Measurements from ENCODE around the gene TOGARAM2. TPM values are rescaled to one million over a fixed set of nuclear protein-coding genes. Genes with fewer than 3 reads are reported as not detected.

The TOGARAM2 gene
- total and polyA plus RNA-seq, 2 experiments from 2014 or later: not detected

DNA sequence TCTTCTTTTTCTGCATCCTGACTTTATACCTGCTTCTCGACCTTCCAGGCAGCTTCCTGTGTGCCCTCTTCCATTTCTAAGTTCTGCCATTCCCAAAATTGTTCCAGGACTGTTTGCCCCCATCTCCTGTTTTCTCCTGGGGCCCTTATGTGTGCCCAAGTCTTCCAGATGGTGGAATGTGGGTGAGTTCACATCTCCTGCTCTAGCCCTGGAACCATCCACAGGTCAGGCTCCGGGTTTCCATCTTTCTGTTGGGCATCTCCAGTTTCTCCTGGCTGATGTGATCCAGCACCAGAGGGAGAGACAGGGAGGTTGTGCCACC is 25.8 kb downstream of the TOGARAM2 start:
- Histone ChIP-seq H3K27ac (no peak overlapping the region), H3K4me3 (no peak overlapping the region), H3K9me2 (ENCODE audit: insufficient read depth) (no peaks in the 10 kb centered on the region), H3K9ac (no peak overlapping the region), H4K20me1 (ENCODE audit: insufficient read depth) (no peaks in the 10 kb centered on the region), H3F3A (ENCODE audit: insufficient read depth) (no peaks in the 10 kb centered on the region), H3K9me3 (ENCODE audit: low read depth) (no peaks in the 10 kb centered on the region), H3K27me3 (replicated peaks; ENCODE audit: insufficient read depth) (no peaks in the 10 kb centered on the region), H3K36me3 (ENCODE audit: low read depth) (no peaks in the 10 kb centered on the region), H3K4me2 (ENCODE audit: unreplicated experiment) (no peak overlapping the region), H2AFZ (no peak overlapping the region), H3K4me1 (ENCODE audit: insufficient read depth) (no peaks in the 10 kb centered on the region), H3K79me2 (ENCODE audit: insufficient read depth) (no peaks in the 10 kb centered on the region)
- 75 to 84% methylated on average over 2 of the region's 2 CpGs for WGBS, 2 experiments (ENCODE audit: low coverage in 1 of 2, low lambda C conversion rate in 2 of 2, missing lambda C conversion rate in 2 of 2)
- no peak for TF ChIP-seq EZH2 (IDR thresholded peaks at IDR 0.05; ENCODE audit: insufficient read depth, poor library complexity, severe bottlenecking)
- no peak for TF ChIP-seq EZH2phosphoT487 (IDR thresholded peaks at IDR 0.05; ENCODE audit: insufficient read depth, low read depth)
- in situ Hi-C loops (cut with MboI): no loop called here
- DNase-seq: no peak

DNA sequence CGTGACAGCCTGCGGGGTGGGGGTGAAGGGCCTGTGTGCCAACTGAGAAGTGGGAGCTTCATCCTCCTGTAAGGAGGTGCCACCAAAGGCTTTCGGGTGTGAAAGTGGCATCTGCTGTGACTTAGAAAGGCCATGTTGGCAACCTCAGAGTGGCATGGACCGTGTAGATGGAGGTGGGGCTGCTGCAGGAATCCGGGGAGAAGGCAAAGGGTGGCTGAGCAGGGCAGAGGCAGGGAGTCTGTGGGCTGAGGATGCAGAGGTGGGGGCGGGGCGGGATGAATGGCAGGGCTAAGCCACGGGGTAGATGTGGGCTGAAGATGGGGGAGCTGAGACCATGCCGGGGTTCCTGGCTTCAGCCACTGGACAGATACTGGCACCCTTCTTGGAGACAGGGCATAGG is 28.2 kb downstream of the TOGARAM2 start:
- Histone ChIP-seq H4K20me1 (ENCODE audit: insufficient read depth) (no peaks in the 10 kb centered on the region), H3K9me3 (ENCODE audit: low read depth) (no peaks in the 10 kb centered on the region), H2AFZ (no peak overlapping the region), H3K9ac (no peak overlapping the region), H3K27me3 (replicated peaks; ENCODE audit: insufficient read depth) (no peaks in the 10 kb centered on the region; the same call in 1 of the 2 replicates), H3K27ac (no peak overlapping the region), H3K4me1 (ENCODE audit: insufficient read depth) (no peaks in the 10 kb centered on the region), H3K79me2 (ENCODE audit: insufficient read depth) (no peaks in the 10 kb centered on the region), H3K4me3 (no peak overlapping the region), H3K4me2 (ENCODE audit: unreplicated experiment) (no peak overlapping the region), H3K9me2 (ENCODE audit: insufficient read depth) (no peaks in the 10 kb centered on the region), H3F3A (ENCODE audit: insufficient read depth) (no peaks in the 10 kb centered on the region), H3K36me3 (ENCODE audit: low read depth) (no peaks in the 10 kb centered on the region)
- WGBS, 2 experiments (ENCODE audit: low coverage in 1 of 2, low lambda C conversion rate in 2 of 2, missing lambda C conversion rate in 2 of 2): 66 to 76% methylated on average over 9 of the region's 9 CpGs
- no peak for DNase-seq
- TF ChIP-seq EZH2 (IDR thresholded peaks at IDR 0.05; ENCODE audit: insufficient read depth, poor library complexity, severe bottlenecking): no peak
- TF ChIP-seq EZH2phosphoT487 (IDR thresholded peaks at IDR 0.05; ENCODE audit: insufficient read depth, low read depth): no peak
- in situ Hi-C loops (cut with MboI): no loop called here

GRCh38 chr2:29009711-29010677 is 28.9 kb downstream of the TOGARAM2 start:
- in situ Hi-C loops (cut with MboI): no loop called here
- WGBS, 2 experiments (ENCODE audit: low coverage in 1 of 2, low lambda C conversion rate in 2 of 2, missing lambda C conversion rate in 2 of 2): 74 to 76% methylated on average over 25 of the region's 26 CpGs
- Histone ChIP-seq H3K4me2 (ENCODE audit: unreplicated experiment) (no peak overlapping the region), H3K27me3 (replicated peaks; ENCODE audit: insufficient read depth) (no peaks in the 10 kb centered on the region; the same call in 1 of the 2 replicates), H3K4me1 (ENCODE audit: insufficient read depth) (no peaks in the 10 kb centered on the region), H4K20me1 (ENCODE audit: insufficient read depth) (no peaks in the 10 kb centered on the region), H3K36me3 (ENCODE audit: low read depth) (no peaks in the 10 kb centered on the region), H2AFZ (no peak overlapping the region), H3K4me3 (no peak overlapping the region), H3K27ac (no peak overlapping the region), H3K9ac (no peak overlapping the region), H3K79me2 (ENCODE audit: insufficient read depth) (no peaks in the 10 kb centered on the region), H3K9me2 (ENCODE audit: insufficient read depth) (no peaks in the 10 kb centered on the region), H3K9me3 (ENCODE audit: low read depth) (no peaks in the 10 kb centered on the region), H3F3A (ENCODE audit: insufficient read depth) (no peaks in the 10 kb centered on the region)
- DNase-seq: no peak
- no peak for TF ChIP-seq EZH2 (IDR thresholded peaks at IDR 0.05; ENCODE audit: insufficient read depth, poor library complexity, severe bottlenecking)
- no peak for TF ChIP-seq EZH2phosphoT487 (IDR thresholded peaks at IDR 0.05; ENCODE audit: insufficient read depth, low read depth)

DNA sequence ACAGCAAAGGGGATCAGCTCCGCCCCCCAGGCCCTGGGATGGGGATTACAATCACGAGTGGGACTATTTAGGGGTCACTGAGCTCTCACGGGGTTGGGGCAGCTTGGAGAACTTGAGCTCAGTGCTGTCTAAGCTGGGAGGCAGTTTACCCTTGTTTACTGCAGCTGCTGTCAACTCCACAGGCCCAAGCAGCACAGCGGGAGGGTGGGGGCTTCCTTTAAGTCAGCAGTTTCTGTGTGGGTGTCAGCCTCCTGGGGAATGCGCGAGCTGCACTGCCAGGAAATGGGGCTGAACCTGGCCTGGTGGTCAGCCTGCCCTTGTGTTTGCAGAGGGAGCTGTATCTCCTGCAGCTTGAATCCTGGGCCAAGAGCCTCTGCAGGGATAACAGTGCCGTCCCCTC is 29.8 kb downstream of the TOGARAM2 start:
- no peak for TF ChIP-seq EZH2 (IDR thresholded peaks at IDR 0.05; ENCODE audit: insufficient read depth, poor library complexity, severe bottlenecking)
- no peak for TF ChIP-seq EZH2phosphoT487 (IDR thresholded peaks at IDR 0.05; ENCODE audit: insufficient read depth, low read depth)
- in situ Hi-C loops (cut with MboI): no loop called here
- WGBS, 2 experiments (ENCODE audit: low coverage in 1 of 2, low lambda C conversion rate in 2 of 2, missing lambda C conversion rate in 2 of 2): 62 to 63% methylated on average over 7 of the region's 7 CpGs
- Histone ChIP-seq H3K4me2 (ENCODE audit: unreplicated experiment) (no peak overlapping the region), H3K79me2 (ENCODE audit: insufficient read depth) (no peaks in the 10 kb centered on the region), H2AFZ (no peak overlapping the region), H4K20me1 (ENCODE audit: insufficient read depth) (no peaks in the 10 kb centered on the region), H3K9me3 (ENCODE audit: low read depth) (no peaks in the 10 kb centered on the region), H3K27me3 (replicated peaks; ENCODE audit: insufficient read depth) (no peaks in the 10 kb centered on the region; the same call in 1 of the 2 replicates), H3K4me3 (no peak overlapping the region), H3K9me2 (ENCODE audit: insufficient read depth) (no peaks in the 10 kb centered on the region), H3F3A (ENCODE audit: insufficient read depth) (no peaks in the 10 kb centered on the region), H3K36me3 (ENCODE audit: low read depth) (no peaks in the 10 kb centered on the region), H3K9ac (no peak overlapping the region), H3K4me1 (ENCODE audit: insufficient read depth) (no peaks in the 10 kb centered on the region), H3K27ac (no peak overlapping the region)
- DNase-seq: peak; percentile 14

Measured in GM23248 (cell line).